Activated naive CD8-positive, alpha-beta T cell treated with anti-CD3 and anti-CD28 coated beads, Interleukin-2, amount 50 U/mL, for 24 hours (primary cell): Measurements from ENCODE around the gene CYP17A1.

ENCODE experiments used
- ATAC-seq: fragments of 150-1000 bp; cut with Tn5 transposase; one replicate; pipeline ENCODE4 v1.10.0; 2021
- DNase-seq: peaks from one replicate; pipeline ENCODE4 v3.0.0; 2021
- H3K27ac Mint-ChIP-seq: one replicate; pipeline ENCODE4 v1.8.0; 2021; ENCODE audit warnings: mild to moderate bottlenecking, mixed read lengths
- H3K27me3 Mint-ChIP-seq: one replicate; pipeline ENCODE4 v1.8.0; 2021; ENCODE audit warnings: mixed read lengths
- H3K36me3 Mint-ChIP-seq: one replicate; pipeline ENCODE4 v1.8.0; 2021; ENCODE audit warnings: low read depth, mixed read lengths
- H3K4me1 Mint-ChIP-seq: one replicate; pipeline ENCODE4 v1.8.0; 2021; ENCODE audit warnings: mixed read lengths
- H3K4me3 Mint-ChIP-seq: one replicate; pipeline ENCODE4 v1.8.0; 2021; ENCODE audit warnings: mild to moderate bottlenecking, moderate library complexity, mixed read lengths
- H3K9me3 Mint-ChIP-seq: one replicate; pipeline ENCODE4 v1.8.0; 2021; ENCODE audit warnings: mixed read lengths

The CYP17A1 gene

DNA sequence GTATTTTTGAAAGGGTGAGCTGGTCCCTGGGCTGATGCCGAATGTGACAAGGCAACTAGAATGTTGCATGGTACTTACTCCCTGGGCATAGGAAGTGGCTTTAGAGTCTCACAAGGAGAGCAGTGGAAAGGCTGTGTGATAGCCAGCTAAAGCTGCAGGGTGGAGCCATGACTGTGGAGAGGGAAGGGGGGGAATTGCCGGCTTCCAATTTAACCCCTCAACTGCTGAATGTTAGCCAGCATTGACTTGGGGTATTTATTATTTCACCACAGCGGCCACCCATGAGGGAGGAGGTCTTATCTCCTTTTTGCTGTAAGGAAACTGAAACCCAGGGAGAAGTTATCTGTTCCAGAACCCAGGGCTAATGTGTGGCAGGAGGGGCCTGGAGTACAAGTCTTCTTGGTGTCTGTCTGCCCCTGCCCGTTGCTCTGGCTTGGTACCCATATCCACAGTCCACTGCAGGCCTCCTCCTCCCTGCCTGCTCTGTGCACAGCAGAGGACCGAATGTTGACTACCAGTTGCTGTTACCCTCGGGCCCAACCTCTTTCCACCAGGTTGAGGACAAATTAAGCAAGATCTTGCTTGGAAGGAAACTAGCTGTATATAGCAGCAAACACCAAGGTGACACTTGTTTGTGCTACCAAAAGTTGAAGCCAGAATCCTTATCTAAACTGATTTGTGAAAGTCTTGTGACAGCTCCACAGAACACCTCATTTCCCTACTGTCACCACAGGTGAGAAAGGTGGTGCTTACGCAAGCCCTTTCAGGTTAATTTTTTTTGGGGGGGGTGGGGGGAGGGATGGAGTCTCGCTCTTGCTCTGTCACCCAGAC lies 55.9 kb downstream of the CYP17A1 start:
- DNase-seq (no peak), ATAC-seq (no peak)
- Mint-ChIP-seq H3K27ac (no peak overlapping the region), H3K4me3 (no peak overlapping the region), H3K36me3 (no peaks in the 10 kb centered on the region), H3K4me1 (peaks cover 55% of the 10 kb centered on the region), H3K27me3 (no peaks in the 10 kb centered on the region), H3K9me3 (no peaks in the 10 kb centered on the region)
